OCI-LY7 (cell line): ENCODE data around the gene RBMX.
"Not testable (repeated sequence)": the region's sequence is repeated elsewhere in the genome, so short reads cannot be mapped to it uniquely, and the experiment has no call there.

ENCODE experiments used
- EZH2phosphoT487 ChIP-seq: fragments of 200-600 bp; sonication (generic); IDR thresholded peaks from 2 replicates; pipeline ENCODE4 v1.6.1; 2018; ENCODE audit warnings: low read depth, borderline replicate concordance, mild to moderate bottlenecking, mixed run types, antibody characterized with exemption, low read length, moderate library complexity, mixed read lengths
- TF ChIP-seq, protein P1 (sequence below): fragments of 200-600 bp; sonication (generic); conservative IDR thresholded peaks from 2 replicates; pipeline ENCODE4 v1.5.1; 2014; ENCODE audit warnings: mild to moderate bottlenecking, antibody characterized with exemption, low read length, moderate library complexity, mixed read lengths

DNA sequence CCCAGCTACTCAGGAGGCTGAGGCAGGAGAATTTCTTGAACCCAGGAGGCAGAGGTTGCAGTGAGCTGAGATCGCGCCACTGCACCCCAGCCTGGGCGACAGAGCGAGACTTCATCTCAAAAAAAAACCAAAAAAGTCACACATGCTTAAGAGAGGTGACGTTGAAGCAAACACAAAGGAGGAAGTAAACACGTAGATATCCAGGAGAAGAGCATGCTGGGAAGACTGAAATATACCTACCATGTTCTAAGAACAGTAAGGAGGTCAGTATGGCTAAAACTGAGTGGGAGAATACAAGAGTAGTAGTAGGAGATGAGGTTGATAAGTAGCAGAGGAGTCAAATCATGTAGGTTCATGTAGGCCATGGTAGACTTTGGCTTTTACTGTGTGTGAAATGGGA lies 10.1 kb upstream of the RBMX start:
- TF ChIP-seq, protein P1, sequence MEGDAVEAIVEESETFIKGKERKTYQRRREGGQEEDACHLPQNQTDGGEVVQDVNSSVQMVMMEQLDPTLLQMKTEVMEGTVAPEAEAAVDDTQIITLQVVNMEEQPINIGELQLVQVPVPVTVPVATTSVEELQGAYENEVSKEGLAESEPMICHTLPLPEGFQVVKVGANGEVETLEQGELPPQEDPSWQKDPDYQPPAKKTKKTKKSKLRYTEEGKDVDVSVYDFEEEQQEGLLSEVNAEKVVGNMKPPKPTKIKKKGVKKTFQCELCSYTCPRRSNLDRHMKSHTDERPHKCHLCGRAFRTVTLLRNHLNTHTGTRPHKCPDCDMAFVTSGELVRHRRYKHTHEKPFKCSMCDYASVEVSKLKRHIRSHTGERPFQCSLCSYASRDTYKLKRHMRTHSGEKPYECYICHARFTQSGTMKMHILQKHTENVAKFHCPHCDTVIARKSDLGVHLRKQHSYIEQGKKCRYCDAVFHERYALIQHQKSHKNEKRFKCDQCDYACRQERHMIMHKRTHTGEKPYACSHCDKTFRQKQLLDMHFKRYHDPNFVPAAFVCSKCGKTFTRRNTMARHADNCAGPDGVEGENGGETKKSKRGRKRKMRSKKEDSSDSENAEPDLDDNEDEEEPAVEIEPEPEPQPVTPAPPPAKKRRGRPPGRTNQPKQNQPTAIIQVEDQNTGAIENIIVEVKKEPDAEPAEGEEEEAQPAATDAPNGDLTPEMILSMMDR, result not testable (repeated sequence)
- not testable (repeated sequence) for TF ChIP-seq EZH2phosphoT487
